Left ventricle myocardium inferior (tissue), 1 donor: ENCODE results near the gene RAB3GAP2. TPM values are rescaled to one million over a fixed set of nuclear protein-coding genes. Genes with fewer than 3 reads are reported as not detected.

Source experiments
- DNase-seq: peaks from one replicate; pipeline ENCODE4 v3.0.0-alpha.2; 2020
- H3K27ac ChIP-seq: fragments of 200-600 bp; replicated peaks from 2 replicates; pipeline ENCODE4 v1.8.0; 2021
- H3K27me3 ChIP-seq: fragments of 200-600 bp; 2 replicates; pipeline ENCODE4 v1.8.0; 2021; ENCODE audit warnings: low read depth
- H3K36me3 ChIP-seq: fragments of 200-600 bp; 2 replicates; pipeline ENCODE4 v1.8.0; 2021
- H3K4me1 ChIP-seq: fragments of 200-600 bp; 2 replicates; pipeline ENCODE4 v1.8.0; 2021
- H3K4me3 ChIP-seq: fragments of 200-600 bp; 2 replicates; pipeline ENCODE4 v1.8.0; 2021; ENCODE audit warnings: mild to moderate bottlenecking, moderate library complexity
- H3K9me3 ChIP-seq: fragments of 200-600 bp; replicated peaks from 2 replicates; pipeline ENCODE4 v1.8.0; 2021
- intact Hi-C: fragments of 100-400 bp; cut with micrococcal nuclease; formaldehyde crosslinking; loops from one replicate; pipeline ENCODE4 v1.11.0; 2022
- total RNA-seq: library from RNA; stranded (reverse); fragmentation: NEBNext Ultra II Directional; extraction: Animal tissue kit (Norgen Biotek cat#: 25700); gene quantifications from one replicate; pipeline ENCODE4 v1.2.1, GENCODE V29; 2021
- TF ChIP-seq, protein P1 (sequence below): fragments of 200-600 bp; IDR thresholded peaks from 2 replicates; pipeline ENCODE4 v1.8.0; 2021; ENCODE audit warnings: antibody characterized with exemption, mild to moderate bottlenecking, borderline replicate concordance
- donor health status: DM: no; HTN: yes; CAD: no; lungs with severe emphysema.

The RAB3GAP2 gene
- total RNA-seq, 1 donor from 2014 or later = 20.3 TPM

DNA sequence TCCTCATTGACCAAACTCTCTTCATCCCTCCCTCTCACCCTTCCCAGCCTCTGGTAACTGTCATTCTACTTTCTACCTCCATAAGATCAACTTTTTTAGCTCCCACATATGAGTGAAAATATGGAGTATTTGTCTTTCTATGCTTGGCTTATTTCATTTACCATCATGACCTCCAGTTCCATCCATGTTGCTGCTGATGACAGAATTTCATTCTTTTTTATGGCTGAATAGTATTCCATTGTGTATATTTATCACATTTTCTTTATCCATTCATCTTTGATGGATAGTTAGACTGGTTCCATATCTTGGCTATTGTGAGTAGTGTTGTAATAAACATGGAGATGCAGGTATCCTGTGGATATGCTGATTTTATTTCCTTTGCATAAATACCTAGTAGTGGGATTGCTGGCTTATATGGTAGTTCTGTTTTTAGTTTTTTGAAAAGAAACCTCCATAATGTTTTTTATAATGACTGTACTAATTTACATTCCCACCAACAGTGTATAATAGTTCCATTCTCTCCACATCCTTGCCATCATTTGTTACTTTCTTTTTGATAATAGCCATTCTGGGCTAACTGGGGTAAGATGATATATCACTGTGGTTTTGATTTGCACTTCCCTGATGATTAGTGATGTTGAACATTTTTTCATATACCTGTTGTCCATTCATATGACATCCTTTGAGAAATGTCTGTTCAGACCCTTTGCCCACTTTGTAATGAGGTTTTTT is 142.6 kb downstream of the RAB3GAP2 start:
- TF ChIP-seq, protein P1, sequence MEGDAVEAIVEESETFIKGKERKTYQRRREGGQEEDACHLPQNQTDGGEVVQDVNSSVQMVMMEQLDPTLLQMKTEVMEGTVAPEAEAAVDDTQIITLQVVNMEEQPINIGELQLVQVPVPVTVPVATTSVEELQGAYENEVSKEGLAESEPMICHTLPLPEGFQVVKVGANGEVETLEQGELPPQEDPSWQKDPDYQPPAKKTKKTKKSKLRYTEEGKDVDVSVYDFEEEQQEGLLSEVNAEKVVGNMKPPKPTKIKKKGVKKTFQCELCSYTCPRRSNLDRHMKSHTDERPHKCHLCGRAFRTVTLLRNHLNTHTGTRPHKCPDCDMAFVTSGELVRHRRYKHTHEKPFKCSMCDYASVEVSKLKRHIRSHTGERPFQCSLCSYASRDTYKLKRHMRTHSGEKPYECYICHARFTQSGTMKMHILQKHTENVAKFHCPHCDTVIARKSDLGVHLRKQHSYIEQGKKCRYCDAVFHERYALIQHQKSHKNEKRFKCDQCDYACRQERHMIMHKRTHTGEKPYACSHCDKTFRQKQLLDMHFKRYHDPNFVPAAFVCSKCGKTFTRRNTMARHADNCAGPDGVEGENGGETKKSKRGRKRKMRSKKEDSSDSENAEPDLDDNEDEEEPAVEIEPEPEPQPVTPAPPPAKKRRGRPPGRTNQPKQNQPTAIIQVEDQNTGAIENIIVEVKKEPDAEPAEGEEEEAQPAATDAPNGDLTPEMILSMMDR = no peak
- no peak overlapping the region for H3K4me3 ChIP-seq
- no peak for DNase-seq
- H3K36me3 ChIP-seq = peaks cover 71% of the 10 kb centered on the region
- peaks cover 6% of the 10 kb centered on the region for H3K9me3 ChIP-seq
- intact Hi-C loops = no loop called here
- H3K4me1 ChIP-seq = peaks cover 1% of the 10 kb centered on the region
- H3K27ac ChIP-seq = no peak overlapping the region
- H3K27me3 ChIP-seq = no peaks in the 10 kb centered on the region

DNA sequence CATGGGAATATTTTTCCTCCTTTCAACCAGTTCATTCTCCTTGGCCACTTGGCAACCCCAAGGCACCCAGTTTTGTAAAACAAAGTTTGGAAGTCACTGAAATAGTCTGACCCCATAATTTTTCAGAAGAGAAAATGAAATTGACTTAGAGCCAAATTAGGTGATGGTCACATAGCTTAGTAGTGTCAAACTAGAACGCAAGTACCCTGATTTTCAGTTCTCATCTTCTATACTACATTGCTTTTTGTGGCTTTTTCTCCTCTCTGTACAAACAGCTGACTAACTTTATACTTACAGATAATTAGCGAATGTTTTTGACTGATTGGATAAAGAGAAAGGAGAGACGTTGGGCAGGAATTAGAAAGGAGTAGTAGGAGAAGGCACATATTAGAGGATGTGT is 145.2 kb downstream of the RAB3GAP2 start:
- no peak overlapping the region for H3K27ac ChIP-seq
- DNase-seq = no peak
- H3K9me3 ChIP-seq = peaks cover 6% of the 10 kb centered on the region
- no peaks in the 10 kb centered on the region for H3K27me3 ChIP-seq
- TF ChIP-seq, protein P1 = no peak
- peaks cover 54% of the 10 kb centered on the region for H3K36me3 ChIP-seq
- H3K4me1 ChIP-seq = peaks cover 14% of the 10 kb centered on the region
- no peak overlapping the region for H3K4me3 ChIP-seq
- intact Hi-C loops = no loop called here

DNA sequence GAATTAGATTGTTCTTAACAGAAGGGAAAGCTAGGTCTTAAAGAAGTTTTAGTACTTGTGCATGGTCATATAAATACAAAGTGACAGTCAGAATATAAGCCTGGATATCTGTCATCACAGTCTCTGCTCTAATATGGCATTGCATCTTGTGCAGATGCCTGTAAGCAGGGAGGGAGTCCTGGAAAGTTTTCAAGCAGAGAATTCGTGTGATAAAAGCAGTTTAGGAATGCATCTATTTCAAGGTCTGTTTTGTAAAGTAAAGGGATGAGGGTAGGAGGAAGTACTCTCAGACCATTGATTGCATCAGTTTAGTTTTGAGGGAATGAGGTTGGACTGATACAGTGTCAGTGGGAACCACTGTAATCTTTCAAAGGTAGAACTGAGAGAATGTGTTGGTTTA is 147.7 kb downstream of the RAB3GAP2 start:
- DNase-seq = no peak
- intact Hi-C loops = no loop called here
- peaks cover 5% of the 10 kb centered on the region for H3K9me3 ChIP-seq
- H3K27ac ChIP-seq = no peak overlapping the region
- peaks cover 38% of the 10 kb centered on the region for H3K36me3 ChIP-seq
- no peak overlapping the region for H3K4me3 ChIP-seq
- H3K27me3 ChIP-seq = no peaks in the 10 kb centered on the region
- TF ChIP-seq, protein P1 = no peak
- H3K4me1 ChIP-seq = peaks cover 14% of the 10 kb centered on the region

DNA sequence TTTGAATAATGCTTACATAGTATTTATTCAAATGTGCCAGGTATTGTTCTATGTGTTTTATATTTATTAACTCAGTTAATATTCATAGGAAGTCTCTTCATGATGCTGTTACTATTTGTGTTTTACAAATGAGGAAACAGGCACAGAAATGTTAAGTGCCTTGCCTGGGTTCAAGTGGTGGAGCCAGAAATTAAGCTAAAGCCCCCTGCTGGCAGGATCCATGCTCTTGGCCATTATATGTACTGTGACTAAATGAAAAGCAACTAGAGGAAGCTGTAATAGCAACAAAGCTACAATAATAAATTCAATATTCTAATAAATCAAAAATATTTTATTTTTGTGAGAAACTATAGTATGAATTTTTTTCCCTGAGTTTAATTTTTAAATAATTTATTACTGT is 148.4 kb downstream of the RAB3GAP2 start:
- H3K27me3 ChIP-seq = no peaks in the 10 kb centered on the region
- DNase-seq = no peak
- peaks cover 31% of the 10 kb centered on the region for H3K36me3 ChIP-seq
- peaks cover 14% of the 10 kb centered on the region for H3K4me1 ChIP-seq
- no peaks in the 10 kb centered on the region for H3K9me3 ChIP-seq
- intact Hi-C loops = no loop called here
- H3K4me3 ChIP-seq = no peak overlapping the region
- H3K27ac ChIP-seq = no peak overlapping the region
- TF ChIP-seq, protein P1 = peak; percentile 39

DNA sequence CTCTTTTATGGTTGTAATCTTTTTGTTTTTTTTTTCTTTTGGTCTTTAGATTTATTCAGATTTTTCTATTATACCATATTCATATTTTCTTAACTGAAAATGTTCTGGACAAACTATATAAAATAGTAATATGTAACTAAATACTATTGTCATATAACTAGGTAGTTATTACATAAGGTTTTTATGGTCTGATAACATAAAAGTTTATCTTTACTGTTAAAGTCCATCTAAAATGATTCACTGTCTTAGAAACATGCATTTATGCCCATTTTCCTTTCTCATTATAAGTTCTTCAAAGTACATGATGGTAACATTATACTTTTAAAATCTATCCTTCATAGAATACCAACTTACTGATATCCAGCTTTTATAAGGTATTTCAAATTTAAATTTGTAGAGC is 149.2 kb downstream of the RAB3GAP2 start:
- H3K27ac ChIP-seq = no peak overlapping the region
- intact Hi-C loops = no loop called here
- H3K36me3 ChIP-seq = peaks cover 24% of the 10 kb centered on the region
- no peak overlapping the region for H3K4me3 ChIP-seq
- no peak for DNase-seq
- TF ChIP-seq, protein P1 = no peak
- no peaks in the 10 kb centered on the region for H3K9me3 ChIP-seq
- peaks cover 14% of the 10 kb centered on the region for H3K4me1 ChIP-seq
- no peaks in the 10 kb centered on the region for H3K27me3 ChIP-seq
